ENCODE data around the gene OARD1.

DNA sequence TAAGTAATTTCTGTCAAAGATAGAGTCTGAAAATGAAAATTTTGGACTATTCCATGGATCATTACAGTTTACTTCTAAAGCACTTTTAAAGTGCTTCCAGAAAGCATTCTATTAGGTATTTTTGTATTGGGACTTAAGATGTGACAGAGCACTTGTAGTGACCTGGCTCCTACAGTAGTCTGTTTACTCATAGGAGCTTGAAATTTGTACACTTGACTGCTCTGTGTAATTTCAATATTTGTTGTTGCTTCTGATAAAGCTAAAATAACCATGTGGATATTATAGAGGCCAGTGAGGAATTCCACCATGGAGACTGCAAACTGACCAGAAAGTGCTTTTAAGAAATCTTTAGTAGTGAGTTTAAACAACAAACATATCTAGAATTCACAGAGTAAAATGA, 10.9 kb upstream of the OARD1 start:
- TF ChIP-seq EZH2 (IDR thresholded peaks at IDR 0.05; ENCODE audit: insufficient read depth, poor library complexity, severe bottlenecking), result no peak
- no peak for TF ChIP-seq EZH2phosphoT487 (IDR thresholded peaks at IDR 0.05; ENCODE audit: insufficient read depth, low read depth)

Measured in GM23248 (cell line).